Heart right ventricle (tissue), 16 donors: ENCODE data around the gene SORD. TPM values are rescaled to one million over a fixed set of nuclear protein-coding genes. Genes with fewer than 3 reads are reported as not detected.

ENCODE experiments used
- ATAC-seq, 8 donors: fragments of 200-7000 bp; cut with Tn5 transposase; one replicate each; pipeline ENCODE4 v1.9.1; 2020; ENCODE audit warnings: mild to moderate bottlenecking in 8 of 8, moderate library complexity in 8 of 8, moderate number of reproducible peaks in 1 of 8
- DNase-seq, 2 donors: peaks; one replicate each; pipeline ENCODE4 v3.0.0-alpha.2; 2020
- H3K27ac ChIP-seq, 10 donors: fragments of 200-600 bp; sonication (generic) in 2 of 10; one replicate each; pipeline versions ENCODE4 v1.5.0 to v1.8.0; 2020 to 2022; ENCODE audit warnings: mild to moderate bottlenecking in 3 of 10
- H3K27me3 ChIP-seq, 7 donors: fragments of 200-600 bp; one replicate each; pipeline ENCODE4 v1.8.0; 2021 to 2022; ENCODE audit warnings: mild to moderate bottlenecking in 2 of 7
- H3K36me3 ChIP-seq, 9 donors: fragments of 200-600 bp; sonication (generic) in 1 of 9; one replicate each; pipeline versions ENCODE4 v1.5.0 to v1.8.0; 2020 to 2022; ENCODE audit warnings: mild to moderate bottlenecking in 2 of 9
- H3K4me1 ChIP-seq, 9 donors: fragments of 200-600 bp; sonication (generic) in 1 of 9; one replicate each; pipeline versions ENCODE4 v1.5.0 to v1.8.0; 2020 to 2022; ENCODE audit warnings: mild to moderate bottlenecking in 4 of 9
- H3K4me3 ChIP-seq, 10 donors: fragments of 200-600 bp; sonication (generic) in 2 of 10; one replicate each; pipeline versions ENCODE4 v1.5.0 to v1.8.0; 2020 to 2022; ENCODE audit warnings: mild to moderate bottlenecking in 7 of 10, moderate library complexity in 2 of 10
- H3K9me3 ChIP-seq, 11 donors: fragments of 200-600 bp in 10 of 11; sonication (generic) in 2 of 11; one replicate each; pipeline versions ENCODE4 v1.5.0 to v1.8.0; 2013 to 2022; ENCODE audit warnings: mild to moderate bottlenecking in 2 of 11, control low read depth in 1 of 11, moderate library complexity in 1 of 11
- WGBS, 2 donors: extraction: QIAGEN DNeasy Blood & Tissue Kit; methylation state at CpG; one replicate each; pipeline ENCODE4 v1.1.7; 2013; ENCODE audit warnings: inconsistent platforms in 1 of 2; 5-methylcytosine and 5-hydroxymethylcytosine counted together
- intact Hi-C, 10 donors: fragments of 100-400 bp; cut with DNase I; formaldehyde crosslinking; loops; one replicate each; pipeline versions ENCODE4 v1.11.1 to v1.14.2; 2022
- polyA plus RNA-seq, 2 donors: library from polyadenylated mRNA; stranded (reverse); fragments of 200-250 nt; gene quantifications; one replicate each; pipeline ENCODE4 v1.2.3, GENCODE V29; 2013
- total RNA-seq, 10 donors: library from RNA; stranded (reverse); fragmentation: NEBNext Ultra II Directional in 3 of 10; extraction: Animal tissue kit (Norgen Biotek cat#: 25700) in 3 of 10; gene quantifications; one replicate each; pipeline versions ENCODE4 v1.2.1 to v1.2.4, GENCODE V29; 2021 to 2023
- TF ChIP-seq, protein P1 (sequence below), 9 donors: fragments of 200-600 bp; sonication (generic) in 2 of 9; IDR thresholded peaks; one replicate each; pipeline versions ENCODE4 v1.5.0 to v1.8.0; 2021 to 2022; ENCODE audit warnings: antibody characterized with exemption in 9 of 9, mild to moderate bottlenecking in 5 of 9, moderate library complexity in 1 of 9
- donor health status: Arrhythmogenic right ventricular cardiomyopathy.
- donor health status: ischemic (EF 13 %, LVEDD 7.1; RV severe dilation, severe dysfunction).
- donor health status: healthy with polysubstance abuse.
- donor health status: DM: no; HTN: yes; CAD: no.
- donor health status: DM: no; HTN: no; CAD: no.
- donor health status: ischemic (EF 25% LVEDD 6.9; RV normal size, moderate dysfunction).
- donor health status: ischemic (EF 25% LVEDD 5.7; RV mildly dilated, moderate dysfunction).
- donor health status: healthy.
- donor health status: DM: yes; HTN: yes; CAD: no.
- donor health status: Ischemic cardiomyopathy.
- donor health status: ischemic (EF 35%, LVEDD 5.7; RV mildly dilated, moderate dysfunction).
- donor health status: nonischemic (EF 11% LVEDD 7.7; RV severe dilation, severe dysfunction).
- donor health status: DM: yes; HTN: yes; CAD: no.
- donor health status: PGD.
- donor health status: ischemic (EF 29% LVEDD 5.4; RV normal size, mild dysfunction).
- donor health status: nonischemic (EF 23%, LVEDD 6.1; RV moderate dilation, normal function).

The SORD gene
- total and polyA plus RNA-seq, 12 donors, result 2.2 to 15.2 (median 11.1) TPM

- H3K27me3 ChIP-seq, result peaks cover 39 to 95% (median 85%) of the 10 kb centered on the region in 7 donors
- no peak for DNase-seq
- WGBS, 2 donors, result 2 to 3% methylated on average over 42 of the region's 42 CpGs
These were observed 91.2 kb downstream of the SORD start, which contains the start of the genes DUOX2 and DUOXA2 for GRCh38 chr15:45114076-45114750. TSS of gene DUOX2 (minus strand) at chr15:45114172. CDS start at chr15:45113411, 761 bp downstream. TSS of gene DUOXA2 (plus strand) at chr15:45114326. CDS start at chr15:45114606, 280 bp downstream.

DNA sequence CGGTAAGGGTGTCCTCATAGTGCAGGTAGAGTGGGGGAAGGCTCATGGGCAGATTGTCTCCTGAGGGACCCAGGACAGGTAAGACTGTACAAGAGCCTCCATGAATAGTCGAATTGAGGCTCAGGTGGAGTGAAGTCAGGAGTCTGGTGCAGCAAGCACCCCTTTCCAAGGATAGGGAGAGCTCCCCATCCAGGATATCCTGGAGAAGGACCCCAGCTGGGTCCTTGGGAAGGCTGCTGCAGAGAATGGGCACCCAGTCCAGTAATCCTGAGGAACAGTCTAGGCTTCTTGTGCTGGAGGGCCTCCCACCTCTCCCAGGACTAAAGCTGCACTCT is 91.7 kb downstream of the SORD start:
- Histone ChIP-seq H3K9me3 (no peaks in the 10 kb centered on the region), H3K4me3 (no peak overlapping the region), H3K4me1 (peaks cover 8 to 45% (median 22%) of the 10 kb centered on the region in 9 donors), H3K27ac (no peak overlapping the region), H3K27me3 (peaks cover 39 to 95% (median 85%) of the 10 kb centered on the region in 7 donors), H3K36me3 (no peaks in the 10 kb centered on the region)
- WGBS, 2 donors, result 8 to 12% methylated on average over 2 of the region's 2 CpGs
- intact Hi-C loops, result loop anchor here in 4 of 10 donors (5.0 to 10.0 kb wide), 4 partner anchors 70 to 147 kb away; no protein-coding TSS in a partner anchor
- DNase-seq (no peak), ATAC-seq (no peak)
- TF ChIP-seq, protein P1, sequence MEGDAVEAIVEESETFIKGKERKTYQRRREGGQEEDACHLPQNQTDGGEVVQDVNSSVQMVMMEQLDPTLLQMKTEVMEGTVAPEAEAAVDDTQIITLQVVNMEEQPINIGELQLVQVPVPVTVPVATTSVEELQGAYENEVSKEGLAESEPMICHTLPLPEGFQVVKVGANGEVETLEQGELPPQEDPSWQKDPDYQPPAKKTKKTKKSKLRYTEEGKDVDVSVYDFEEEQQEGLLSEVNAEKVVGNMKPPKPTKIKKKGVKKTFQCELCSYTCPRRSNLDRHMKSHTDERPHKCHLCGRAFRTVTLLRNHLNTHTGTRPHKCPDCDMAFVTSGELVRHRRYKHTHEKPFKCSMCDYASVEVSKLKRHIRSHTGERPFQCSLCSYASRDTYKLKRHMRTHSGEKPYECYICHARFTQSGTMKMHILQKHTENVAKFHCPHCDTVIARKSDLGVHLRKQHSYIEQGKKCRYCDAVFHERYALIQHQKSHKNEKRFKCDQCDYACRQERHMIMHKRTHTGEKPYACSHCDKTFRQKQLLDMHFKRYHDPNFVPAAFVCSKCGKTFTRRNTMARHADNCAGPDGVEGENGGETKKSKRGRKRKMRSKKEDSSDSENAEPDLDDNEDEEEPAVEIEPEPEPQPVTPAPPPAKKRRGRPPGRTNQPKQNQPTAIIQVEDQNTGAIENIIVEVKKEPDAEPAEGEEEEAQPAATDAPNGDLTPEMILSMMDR (IDR thresholded peaks at IDR 0.05), result no peak

More at GRCh38 chr15:45114076-45114750, 91.2 kb downstream of the SORD start, which contains the start of the genes DUOX2 and DUOXA2:
- TF ChIP-seq, protein P1 (IDR thresholded peaks at IDR 0.05), result no peak
- intact Hi-C loops, result loop anchor here in 2 of 10 donors (10.0 kb wide), 2 partner anchors 69 to 79 kb away; no protein-coding TSS in a partner anchor
- ATAC-seq, result no peak
- no peaks in the 10 kb centered on the region for H3K9me3 ChIP-seq
- H3K36me3 ChIP-seq, result no peaks in the 10 kb centered on the region
- peaks cover 8 to 45% (median 22%) of the 10 kb centered on the region in 9 donors for H3K4me1 ChIP-seq
- H3K4me3 ChIP-seq, result peak within 1 kb of the TSS in 6 of 10 donors; percentile 3 to 30 (median 10)
- no peak within 1 kb of the TSS for H3K27ac ChIP-seq

DNA sequence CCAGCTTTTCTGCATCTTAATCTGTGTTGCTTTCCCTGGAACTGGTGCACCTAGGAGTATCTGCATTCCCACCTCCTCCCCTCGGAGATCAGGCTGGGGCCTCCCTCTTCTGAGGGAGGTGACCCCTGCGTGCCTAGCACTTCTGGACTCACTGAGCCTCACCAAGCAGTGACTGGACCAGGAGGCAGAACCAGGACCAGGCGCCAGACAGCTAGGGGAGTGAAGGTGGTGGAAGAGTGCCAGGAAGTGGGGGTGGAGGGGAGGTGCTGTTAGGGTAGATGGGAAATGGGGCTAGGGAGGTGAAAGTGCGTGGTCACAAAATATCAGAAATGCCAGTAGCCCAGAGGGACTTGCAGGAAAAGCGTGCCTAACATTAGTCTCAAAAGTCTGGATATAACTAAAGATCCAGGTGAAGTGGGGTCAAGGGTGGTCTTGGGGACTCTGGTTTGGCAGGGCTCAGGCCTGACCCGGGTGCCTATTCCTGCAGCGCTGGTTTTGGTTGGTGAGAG is 92.4 kb downstream of the SORD start:
- Histone ChIP-seq H3K36me3 (no peaks in the 10 kb centered on the region), H3K4me3 (no peak overlapping the region), H3K27ac (no peak overlapping the region), H3K4me1 (peaks cover 8 to 45% (median 22%) of the 10 kb centered on the region in 9 donors), H3K27me3 (peaks cover 39 to 95% (median 84%) of the 10 kb centered on the region in 7 donors), H3K9me3 (no peaks in the 10 kb centered on the region)
- ATAC-seq (no peak), DNase-seq (no peak)
- WGBS, 2 donors, result 57 to 67% methylated on average over 7 of the region's 7 CpGs
- TF ChIP-seq, protein P1 (IDR thresholded peaks at IDR 0.05), result no peak
- intact Hi-C loops, result loop anchor here in 4 of 10 donors (5.0 to 10.0 kb wide), 4 partner anchors 71 to 148 kb away; no protein-coding TSS in a partner anchor

DNA sequence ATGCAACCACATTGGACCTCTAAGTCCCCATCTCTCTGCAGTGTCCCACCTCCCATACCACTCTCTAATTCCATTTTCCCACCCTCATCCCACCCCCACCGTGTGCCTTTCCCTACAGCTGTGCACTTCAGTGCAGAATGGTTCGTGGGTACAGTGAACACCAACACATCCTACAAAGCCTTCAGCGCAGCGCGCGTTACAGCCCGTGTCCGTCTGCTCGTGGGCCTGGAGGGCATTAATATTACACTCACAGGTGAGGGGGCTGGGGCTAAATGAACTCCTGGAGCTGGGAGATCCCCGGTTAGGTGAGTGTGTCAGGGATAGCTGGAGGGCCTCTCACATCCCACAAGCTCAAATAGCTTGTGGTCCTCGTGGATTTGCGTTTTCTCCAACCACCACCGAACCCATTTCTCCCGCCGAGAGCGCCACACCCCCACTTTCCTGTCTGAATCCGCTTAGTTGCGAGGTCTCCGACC is 93.0 kb downstream of the SORD start:
- no peak overlapping the region for H3K4me3 ChIP-seq
- ATAC-seq (no peak), DNase-seq (no peak)
- H3K9me3 ChIP-seq, result no peaks in the 10 kb centered on the region
- intact Hi-C loops, result loop anchor here in 4 of 10 donors (5.0 to 10.0 kb wide), 4 partner anchors 71 to 149 kb away; no protein-coding TSS in a partner anchor
- WGBS, 2 donors, result 35 to 37% methylated on average over 19 of the region's 19 CpGs
- TF ChIP-seq, protein P1 (IDR thresholded peaks at IDR 0.05), result no peak
- H3K36me3 ChIP-seq, result no peaks in the 10 kb centered on the region
- peaks cover 8 to 45% (median 22%) of the 10 kb centered on the region in 9 donors for H3K4me1 ChIP-seq
- H3K27me3 ChIP-seq, result peaks cover 39 to 97% (median 85%) of the 10 kb centered on the region in 7 donors
- H3K27ac ChIP-seq, result no peak overlapping the region
